Endothelial cell (in vitro differentiated cells): ENCODE data around the gene MACIR. TPM values are rescaled to one million over a fixed set of nuclear protein-coding genes. Genes with fewer than 3 reads are reported as not detected.

Experiments
- DNase-seq: peaks from one replicate; pipeline ENCODE4 v3.0.0; 2021; ENCODE audit warnings: low spot score
- H3K27ac Mint-ChIP-seq: one replicate; pipeline ENCODE4 v1.8.0; 2021; ENCODE audit warnings: mixed read lengths, inconsistent platforms; ENCODE audit not compliant: unreplicated experiment
- H3K27me3 Mint-ChIP-seq: one replicate; pipeline ENCODE4 v1.8.0; 2021; ENCODE audit warnings: mild to moderate bottlenecking, moderate library complexity, mixed read lengths, inconsistent platforms; ENCODE audit not compliant: unreplicated experiment
- H3K36me3 Mint-ChIP-seq: one replicate; pipeline ENCODE4 v1.8.0; 2021; ENCODE audit warnings: mild to moderate bottlenecking, low read depth, mixed read lengths, inconsistent platforms; ENCODE audit not compliant: unreplicated experiment
- H3K4me1 Mint-ChIP-seq: one replicate; pipeline ENCODE4 v1.8.0; 2021; ENCODE audit warnings: mild to moderate bottlenecking, mixed read lengths, inconsistent platforms; ENCODE audit not compliant: unreplicated experiment
- H3K4me3 Mint-ChIP-seq: one replicate; pipeline ENCODE4 v1.8.0; 2021; ENCODE audit warnings: mild to moderate bottlenecking, mixed read lengths, inconsistent platforms; ENCODE audit not compliant: unreplicated experiment
- H3K9me3 Mint-ChIP-seq: one replicate; pipeline ENCODE4 v1.8.0; 2021; ENCODE audit warnings: mixed read lengths, inconsistent platforms; ENCODE audit not compliant: unreplicated experiment
- CTCF ChIP-seq: fragments of 200-600 bp; sonication (generic); IDR thresholded peaks from one replicate; pipeline ENCODE4 v1.5.0; 2021; ENCODE audit warnings: antibody characterized with exemption; ENCODE audit not compliant: unreplicated experiment
- total RNA-seq: library from RNA; stranded (reverse); fragmentation: NEBNext Ultra II Directional; extraction: Animal tissue kit (Norgen Biotek cat#: 25700); gene quantifications from one replicate; pipeline ENCODE4 v1.2.1, GENCODE V29; 2021; ENCODE audit not compliant: unreplicated experiment

Gene MACIR
- total RNA-seq, 1 donor from 2014 or later = 9.2 TPM

DNA sequence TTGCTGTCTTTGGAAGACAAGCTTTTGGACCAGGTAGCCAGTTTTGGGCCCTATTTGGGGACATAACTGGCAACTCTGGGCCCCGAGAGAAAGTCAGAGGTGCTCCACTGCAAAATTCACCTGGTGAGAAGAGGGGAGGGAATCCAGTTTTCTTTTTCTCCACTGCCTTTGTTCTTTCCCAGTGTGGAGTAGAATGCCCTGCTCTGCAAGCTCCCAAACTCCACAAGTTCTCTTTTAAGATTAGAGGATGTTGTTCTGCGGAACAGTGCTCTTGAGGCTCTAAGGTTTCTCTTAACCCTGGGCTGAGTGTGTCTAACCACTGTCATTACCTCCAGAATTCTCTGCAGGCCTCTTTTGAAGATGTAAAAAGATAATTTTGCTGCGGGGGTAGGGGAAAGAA lies 25.3 kb downstream of the MACIR start:
- no peak for TF ChIP-seq CTCF
- H3K36me3 Mint-ChIP-seq = no peaks in the 10 kb centered on the region
- H3K27me3 Mint-ChIP-seq = no peaks in the 10 kb centered on the region
- no peaks in the 10 kb centered on the region for H3K9me3 Mint-ChIP-seq
- H3K4me1 Mint-ChIP-seq = peaks cover 2% of the 10 kb centered on the region
- DNase-seq = no peak
- H3K4me3 Mint-ChIP-seq = no peak overlapping the region
- no peak overlapping the region for H3K27ac Mint-ChIP-seq

DNA sequence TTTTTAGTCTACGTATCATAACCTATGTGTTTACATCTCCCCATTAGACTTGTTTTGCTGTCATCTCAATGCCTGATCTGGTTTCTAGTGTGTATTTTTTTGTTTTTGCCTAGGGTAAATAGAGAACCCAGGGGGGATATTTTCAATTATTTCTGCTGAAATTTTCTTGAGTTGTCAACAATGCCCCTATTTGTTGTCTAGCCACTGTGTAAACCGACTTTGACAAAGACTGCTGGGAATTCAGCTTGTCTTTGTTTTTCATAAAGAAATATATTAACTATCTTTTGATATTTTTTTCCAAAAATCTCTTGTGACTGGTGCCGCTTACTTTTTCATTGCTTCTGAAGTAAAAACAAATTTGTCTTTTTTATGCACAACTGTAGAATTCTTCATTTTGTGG lies 28.1 kb downstream of the MACIR start:
- Mint-ChIP-seq H3K4me3 (no peak overlapping the region), H3K9me3 (no peaks in the 10 kb centered on the region), H3K36me3 (no peaks in the 10 kb centered on the region), H3K4me1 (peaks cover 2% of the 10 kb centered on the region), H3K27ac (no peak overlapping the region), H3K27me3 (no peaks in the 10 kb centered on the region)
- no peak for TF ChIP-seq CTCF
- no peak for DNase-seq

- TF ChIP-seq CTCF = no peak
- no peaks in the 10 kb centered on the region for H3K27me3 Mint-ChIP-seq
- DNase-seq = no peak
- H3K9me3 Mint-ChIP-seq = no peaks in the 10 kb centered on the region
- H3K27ac Mint-ChIP-seq = no peak overlapping the region
- H3K36me3 Mint-ChIP-seq = no peaks in the 10 kb centered on the region
- no peak overlapping the region for H3K4me3 Mint-ChIP-seq
- peaks cover 2% of the 10 kb centered on the region for H3K4me1 Mint-ChIP-seq
Observed at GRCh38 chr5:103289024-103289423, 30.5 kb downstream of the MACIR start.

GRCh38 chr5:103290846-103291245 lies 32.3 kb downstream of the MACIR start:
- Mint-ChIP-seq H3K4me1 (peaks cover 2% of the 10 kb centered on the region), H3K27ac (no peak overlapping the region), H3K9me3 (no peaks in the 10 kb centered on the region), H3K36me3 (no peaks in the 10 kb centered on the region), H3K4me3 (no peak overlapping the region), H3K27me3 (no peaks in the 10 kb centered on the region)
- no peak for DNase-seq
- no peak for TF ChIP-seq CTCF

DNA sequence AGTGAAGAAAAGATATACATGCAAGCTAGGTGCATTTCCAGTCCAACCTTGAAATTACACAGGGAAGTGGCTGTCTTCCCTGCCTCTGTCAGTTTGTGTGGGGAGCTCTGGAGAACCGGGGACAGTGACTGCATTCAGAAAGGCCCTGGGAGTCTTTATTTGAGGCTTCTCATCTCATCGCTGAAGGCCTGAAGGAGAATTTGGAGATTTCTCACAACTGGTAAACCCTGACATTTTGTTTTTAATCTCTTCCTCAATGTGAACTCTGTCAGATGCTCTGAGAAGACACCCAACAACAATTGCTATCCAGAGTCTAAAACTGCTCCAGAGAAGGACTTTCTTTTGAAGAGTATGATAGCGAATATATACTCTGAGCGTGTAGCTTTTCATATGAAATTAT lies 33.0 kb downstream of the MACIR start:
- Mint-ChIP-seq H3K27ac (no peak overlapping the region), H3K4me1 (no peaks in the 10 kb centered on the region), H3K9me3 (no peaks in the 10 kb centered on the region), H3K27me3 (no peaks in the 10 kb centered on the region), H3K4me3 (no peak overlapping the region), H3K36me3 (no peaks in the 10 kb centered on the region)
- TF ChIP-seq CTCF = no peak
- DNase-seq = no peak
